Measurements from ENCODE around the gene ZNF516. TPM values are rescaled to one million over a fixed set of nuclear protein-coding genes. Genes with fewer than 3 reads are reported as not detected.
A peak's percentile ranks its signal among the peaks of the same experiment; 100 is the strongest.

ZNF516 gene
- total and polyA plus RNA-seq, 10 of the 15 experiments (the other 5 are each of a cell fraction or from before 2014, with no cell fraction given): 2.0 to 32.0 (median 8.3) TPM

DNA sequence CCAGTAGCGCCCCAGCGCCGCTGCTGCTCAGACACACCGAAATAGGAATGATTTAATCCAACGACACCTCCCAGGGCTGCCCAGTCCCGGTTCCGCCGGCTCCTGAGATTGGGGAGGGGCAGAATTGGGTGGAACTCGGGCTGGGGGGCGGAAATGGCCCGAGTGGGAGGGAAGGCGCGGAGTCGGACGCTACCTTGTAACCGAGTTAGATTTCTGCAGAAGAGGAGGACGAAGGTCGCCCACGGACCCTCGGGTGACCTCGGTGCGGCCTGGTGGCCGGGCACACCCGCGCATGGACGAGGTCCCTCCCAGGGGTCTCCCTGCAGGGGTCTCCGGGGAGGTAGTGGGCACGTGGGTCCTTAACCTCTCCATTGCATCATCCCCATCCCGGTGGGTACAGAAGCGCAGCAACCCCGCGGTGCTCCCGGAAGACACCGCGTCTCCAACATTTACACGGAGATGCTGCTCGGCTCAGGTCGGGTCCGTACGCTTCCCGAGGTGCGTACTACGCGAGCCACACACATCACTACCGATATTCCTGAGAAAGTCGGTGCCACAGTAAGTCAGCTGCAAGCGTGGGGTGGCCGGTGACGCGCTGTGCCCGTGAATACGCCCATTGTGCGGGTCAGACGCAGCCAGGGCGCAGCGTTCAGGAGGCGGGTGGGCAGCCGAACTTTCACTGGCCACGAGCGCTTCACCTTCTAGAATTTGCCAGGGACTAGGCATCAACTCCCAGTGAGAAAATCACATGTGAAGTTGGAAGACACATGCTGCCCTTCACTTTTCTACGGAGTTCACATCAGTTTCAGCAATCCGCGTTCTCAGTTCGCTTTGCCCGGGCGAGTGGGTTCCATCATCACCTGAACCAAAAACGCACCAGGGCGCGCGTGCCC is 3.0 kb downstream of the ZNF516 start (continued):
- no peak for TF ChIP-seq MEF2B (IDR thresholded peaks at IDR 0.05; ENCODE audit: partially characterized antibody, poor library complexity, severe bottlenecking)
- TF ChIP-seq KDM1A (IDR thresholded peaks at IDR 0.05; ENCODE audit: borderline replicate concordance): no peak
- no peak for TF ChIP-seq RFX5 (IDR thresholded peaks at IDR 0.05; ENCODE audit: low read depth, low read length)
- TF ChIP-seq BMI1 (IDR thresholded peaks at IDR 0.05; ENCODE audit: borderline replicate concordance): no peak
- no peak for TF ChIP-seq SMARCA5 (IDR thresholded peaks at IDR 0.05)
- TF ChIP-seq, protein P1, sequence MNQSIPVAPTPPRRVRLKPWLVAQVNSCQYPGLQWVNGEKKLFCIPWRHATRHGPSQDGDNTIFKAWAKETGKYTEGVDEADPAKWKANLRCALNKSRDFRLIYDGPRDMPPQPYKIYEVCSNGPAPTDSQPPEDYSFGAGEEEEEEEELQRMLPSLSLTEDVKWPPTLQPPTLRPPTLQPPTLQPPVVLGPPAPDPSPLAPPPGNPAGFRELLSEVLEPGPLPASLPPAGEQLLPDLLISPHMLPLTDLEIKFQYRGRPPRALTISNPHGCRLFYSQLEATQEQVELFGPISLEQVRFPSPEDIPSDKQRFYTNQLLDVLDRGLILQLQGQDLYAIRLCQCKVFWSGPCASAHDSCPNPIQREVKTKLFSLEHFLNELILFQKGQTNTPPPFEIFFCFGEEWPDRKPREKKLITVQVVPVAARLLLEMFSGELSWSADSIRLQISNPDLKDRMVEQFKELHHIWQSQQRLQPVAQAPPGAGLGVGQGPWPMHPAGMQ (IDR thresholded peaks at IDR 0.05; ENCODE audit: borderline replicate concordance): peak; percentile 10; the same call in 1 of the 2 replicates
- peak; percentile 47 for TF ChIP-seq NR2F1 (conservative IDR thresholded peaks at IDR 0.05)
- TF ChIP-seq JUNB (IDR thresholded peaks at IDR 0.05): no peak
- TF ChIP-seq POU2F2 (IDR thresholded peaks at IDR 0.05; ENCODE audit: borderline replicate concordance, low read depth, low read length): no peak
- TF ChIP-seq, protein P2, sequence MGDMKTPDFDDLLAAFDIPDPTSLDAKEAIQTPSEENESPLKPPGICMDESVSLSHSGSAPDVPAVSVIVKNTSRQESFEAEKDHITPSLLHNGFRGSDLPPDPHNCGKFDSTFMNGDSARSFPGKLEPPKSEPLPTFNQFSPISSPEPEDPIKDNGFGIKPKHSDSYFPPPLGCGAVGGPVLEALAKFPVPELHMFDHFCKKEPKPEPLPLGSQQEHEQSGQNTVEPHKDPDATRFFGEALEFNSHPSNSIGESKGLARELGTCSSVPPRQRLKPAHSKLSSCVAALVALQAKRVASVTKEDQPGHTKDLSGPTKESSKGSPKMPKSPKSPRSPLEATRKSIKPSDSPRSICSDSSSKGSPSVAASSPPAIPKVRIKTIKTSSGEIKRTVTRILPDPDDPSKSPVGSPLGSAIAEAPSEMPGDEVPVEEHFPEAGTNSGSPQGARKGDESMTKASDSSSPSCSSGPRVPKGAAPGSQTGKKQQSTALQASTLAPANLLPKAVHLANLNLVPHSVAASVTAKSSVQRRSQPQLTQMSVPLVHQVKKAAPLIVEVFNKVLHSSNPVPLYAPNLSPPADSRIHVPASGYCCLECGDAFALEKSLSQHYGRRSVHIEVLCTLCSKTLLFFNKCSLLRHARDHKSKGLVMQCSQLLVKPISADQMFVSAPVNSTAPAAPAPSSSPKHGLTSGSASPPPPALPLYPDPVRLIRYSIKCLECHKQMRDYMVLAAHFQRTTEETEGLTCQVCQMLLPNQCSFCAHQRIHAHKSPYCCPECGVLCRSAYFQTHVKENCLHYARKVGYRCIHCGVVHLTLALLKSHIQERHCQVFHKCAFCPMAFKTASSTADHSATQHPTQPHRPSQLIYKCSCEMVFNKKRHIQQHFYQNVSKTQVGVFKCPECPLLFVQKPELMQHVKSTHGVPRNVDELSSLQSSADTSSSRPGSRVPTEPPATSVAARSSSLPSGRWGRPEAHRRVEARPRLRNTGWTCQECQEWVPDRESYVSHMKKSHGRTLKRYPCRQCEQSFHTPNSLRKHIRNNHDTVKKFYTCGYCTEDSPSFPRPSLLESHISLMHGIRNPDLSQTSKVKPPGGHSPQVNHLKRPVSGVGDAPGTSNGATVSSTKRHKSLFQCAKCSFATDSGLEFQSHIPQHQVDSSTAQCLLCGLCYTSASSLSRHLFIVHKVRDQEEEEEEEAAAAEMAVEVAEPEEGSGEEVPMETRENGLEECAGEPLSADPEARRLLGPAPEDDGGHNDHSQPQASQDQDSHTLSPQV (IDR thresholded peaks at IDR 0.05): no peak
- TF ChIP-seq JUND (IDR thresholded peaks at IDR 0.05; ENCODE audit: low read depth, low read length): no peak
- TF ChIP-seq SRF (IDR thresholded peaks at IDR 0.05; ENCODE audit: low read depth in 2 of 2, low read length in 2 of 2): no peak
- TF ChIP-seq, protein P3, sequence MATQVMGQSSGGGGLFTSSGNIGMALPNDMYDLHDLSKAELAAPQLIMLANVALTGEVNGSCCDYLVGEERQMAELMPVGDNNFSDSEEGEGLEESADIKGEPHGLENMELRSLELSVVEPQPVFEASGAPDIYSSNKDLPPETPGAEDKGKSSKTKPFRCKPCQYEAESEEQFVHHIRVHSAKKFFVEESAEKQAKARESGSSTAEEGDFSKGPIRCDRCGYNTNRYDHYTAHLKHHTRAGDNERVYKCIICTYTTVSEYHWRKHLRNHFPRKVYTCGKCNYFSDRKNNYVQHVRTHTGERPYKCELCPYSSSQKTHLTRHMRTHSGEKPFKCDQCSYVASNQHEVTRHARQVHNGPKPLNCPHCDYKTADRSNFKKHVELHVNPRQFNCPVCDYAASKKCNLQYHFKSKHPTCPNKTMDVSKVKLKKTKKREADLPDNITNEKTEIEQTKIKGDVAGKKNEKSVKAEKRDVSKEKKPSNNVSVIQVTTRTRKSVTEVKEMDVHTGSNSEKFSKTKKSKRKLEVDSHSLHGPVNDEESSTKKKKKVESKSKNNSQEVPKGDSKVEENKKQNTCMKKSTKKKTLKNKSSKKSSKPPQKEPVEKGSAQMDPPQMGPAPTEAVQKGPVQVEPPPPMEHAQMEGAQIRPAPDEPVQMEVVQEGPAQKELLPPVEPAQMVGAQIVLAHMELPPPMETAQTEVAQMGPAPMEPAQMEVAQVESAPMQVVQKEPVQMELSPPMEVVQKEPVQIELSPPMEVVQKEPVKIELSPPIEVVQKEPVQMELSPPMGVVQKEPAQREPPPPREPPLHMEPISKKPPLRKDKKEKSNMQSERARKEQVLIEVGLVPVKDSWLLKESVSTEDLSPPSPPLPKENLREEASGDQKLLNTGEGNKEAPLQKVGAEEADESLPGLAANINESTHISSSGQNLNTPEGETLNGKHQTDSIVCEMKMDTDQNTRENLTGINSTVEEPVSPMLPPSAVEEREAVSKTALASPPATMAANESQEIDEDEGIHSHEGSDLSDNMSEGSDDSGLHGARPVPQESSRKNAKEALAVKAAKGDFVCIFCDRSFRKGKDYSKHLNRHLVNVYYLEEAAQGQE (IDR thresholded peaks at IDR 0.05; ENCODE audit: low read depth, low read length): no peak; the same call in 1 of the 2 replicates
- TF ChIP-seq, protein P4, sequence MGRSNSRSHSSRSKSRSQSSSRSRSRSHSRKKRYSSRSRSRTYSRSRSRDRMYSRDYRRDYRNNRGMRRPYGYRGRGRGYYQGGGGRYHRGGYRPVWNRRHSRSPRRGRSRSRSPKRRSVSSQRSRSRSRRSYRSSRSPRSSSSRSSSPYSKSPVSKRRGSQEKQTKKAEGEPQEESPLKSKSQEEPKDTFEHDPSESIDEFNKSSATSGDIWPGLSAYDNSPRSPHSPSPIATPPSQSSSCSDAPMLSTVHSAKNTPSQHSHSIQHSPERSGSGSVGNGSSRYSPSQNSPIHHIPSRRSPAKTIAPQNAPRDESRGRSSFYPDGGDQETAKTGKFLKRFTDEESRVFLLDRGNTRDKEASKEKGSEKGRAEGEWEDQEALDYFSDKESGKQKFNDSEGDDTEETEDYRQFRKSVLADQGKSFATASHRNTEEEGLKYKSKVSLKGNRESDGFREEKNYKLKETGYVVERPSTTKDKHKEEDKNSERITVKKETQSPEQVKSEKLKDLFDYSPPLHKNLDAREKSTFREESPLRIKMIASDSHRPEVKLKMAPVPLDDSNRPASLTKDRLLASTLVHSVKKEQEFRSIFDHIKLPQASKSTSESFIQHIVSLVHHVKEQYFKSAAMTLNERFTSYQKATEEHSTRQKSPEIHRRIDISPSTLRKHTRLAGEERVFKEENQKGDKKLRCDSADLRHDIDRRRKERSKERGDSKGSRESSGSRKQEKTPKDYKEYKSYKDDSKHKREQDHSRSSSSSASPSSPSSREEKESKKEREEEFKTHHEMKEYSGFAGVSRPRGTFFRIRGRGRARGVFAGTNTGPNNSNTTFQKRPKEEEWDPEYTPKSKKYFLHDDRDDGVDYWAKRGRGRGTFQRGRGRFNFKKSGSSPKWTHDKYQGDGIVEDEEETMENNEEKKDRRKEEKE (IDR thresholded peaks at IDR 0.05): no peak

Measured in GM12878 (cell line).